Measurements from ENCODE around the gene TMPRSS6.

DNA sequence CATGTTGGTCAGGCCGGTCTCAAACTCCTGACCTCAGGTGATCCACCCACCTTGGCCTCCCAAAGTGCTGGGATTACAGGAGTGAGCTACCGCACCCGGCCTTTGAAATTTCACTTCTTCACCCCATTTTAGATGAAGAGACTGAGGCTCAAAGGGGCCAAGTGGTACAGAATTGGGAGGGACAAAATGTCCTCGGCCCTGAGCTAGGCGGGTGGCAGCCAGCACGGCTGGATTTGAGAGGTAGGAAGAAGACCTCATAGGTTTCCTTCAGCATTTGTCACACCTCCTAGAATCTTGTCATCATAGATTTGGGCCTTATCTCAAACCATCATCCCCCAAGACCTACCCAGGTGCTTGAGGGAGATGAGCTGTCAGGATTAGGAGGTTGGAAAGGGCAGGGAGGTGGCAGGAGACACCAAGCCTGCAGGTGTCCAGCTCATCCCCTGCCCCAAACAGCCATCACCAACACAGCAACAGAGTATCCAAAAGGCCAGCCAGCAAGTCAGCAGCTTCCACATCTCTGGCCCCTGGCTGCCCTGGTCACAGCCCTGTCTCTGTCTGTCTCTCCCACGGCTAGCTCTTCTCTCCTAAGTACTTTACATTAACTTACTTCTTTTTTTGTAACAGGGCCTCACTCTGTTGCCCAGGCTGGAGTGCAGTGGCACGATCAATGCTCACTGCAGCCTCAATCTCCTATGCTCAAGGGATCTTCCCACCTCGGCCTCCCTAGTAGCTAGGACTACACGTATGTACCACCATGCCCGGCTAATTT is 11.2 kb upstream of the TMPRSS6 start:
- no peak for TF ChIP-seq POLR2AphosphoS5 (IDR thresholded peaks at IDR 0.05; ENCODE audit: insufficient read depth in 1 of 2, low read depth in 1 of 2)
- TF ChIP-seq, protein P1, sequence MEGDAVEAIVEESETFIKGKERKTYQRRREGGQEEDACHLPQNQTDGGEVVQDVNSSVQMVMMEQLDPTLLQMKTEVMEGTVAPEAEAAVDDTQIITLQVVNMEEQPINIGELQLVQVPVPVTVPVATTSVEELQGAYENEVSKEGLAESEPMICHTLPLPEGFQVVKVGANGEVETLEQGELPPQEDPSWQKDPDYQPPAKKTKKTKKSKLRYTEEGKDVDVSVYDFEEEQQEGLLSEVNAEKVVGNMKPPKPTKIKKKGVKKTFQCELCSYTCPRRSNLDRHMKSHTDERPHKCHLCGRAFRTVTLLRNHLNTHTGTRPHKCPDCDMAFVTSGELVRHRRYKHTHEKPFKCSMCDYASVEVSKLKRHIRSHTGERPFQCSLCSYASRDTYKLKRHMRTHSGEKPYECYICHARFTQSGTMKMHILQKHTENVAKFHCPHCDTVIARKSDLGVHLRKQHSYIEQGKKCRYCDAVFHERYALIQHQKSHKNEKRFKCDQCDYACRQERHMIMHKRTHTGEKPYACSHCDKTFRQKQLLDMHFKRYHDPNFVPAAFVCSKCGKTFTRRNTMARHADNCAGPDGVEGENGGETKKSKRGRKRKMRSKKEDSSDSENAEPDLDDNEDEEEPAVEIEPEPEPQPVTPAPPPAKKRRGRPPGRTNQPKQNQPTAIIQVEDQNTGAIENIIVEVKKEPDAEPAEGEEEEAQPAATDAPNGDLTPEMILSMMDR (IDR thresholded peaks at IDR 0.05), result no peak
